Right lobe of liver (tissue), 4 donors: ENCODE measurements around the gene LARP7.

ENCODE experiments used
- POLR2A ChIP-seq: fragments of 450-650 bp; IDR thresholded peaks from one replicate; pipeline ENCODE4 v1.6.1; 2017; ENCODE audit warnings: antibody characterized with exemption, mild to moderate bottlenecking
- TF ChIP-seq, protein P1 (sequence below), 4 donors: fragments of 200-600 bp in 3 of 4; fragments of 450-650 bp in 1 of 4; IDR thresholded peaks; one replicate each; pipeline versions ENCODE4 v1.5.1 to v1.8.0; 2016 to 2022; ENCODE audit warnings: antibody characterized with exemption in 4 of 4, mild to moderate bottlenecking in 2 of 4
- donor health status: DM: no; HTN: no; CAD: no.
- donor health status: DM: no; HTN: no; CAD: no.
- donor health status: DM: no; HTN: yes; CAD: no.

DNA sequence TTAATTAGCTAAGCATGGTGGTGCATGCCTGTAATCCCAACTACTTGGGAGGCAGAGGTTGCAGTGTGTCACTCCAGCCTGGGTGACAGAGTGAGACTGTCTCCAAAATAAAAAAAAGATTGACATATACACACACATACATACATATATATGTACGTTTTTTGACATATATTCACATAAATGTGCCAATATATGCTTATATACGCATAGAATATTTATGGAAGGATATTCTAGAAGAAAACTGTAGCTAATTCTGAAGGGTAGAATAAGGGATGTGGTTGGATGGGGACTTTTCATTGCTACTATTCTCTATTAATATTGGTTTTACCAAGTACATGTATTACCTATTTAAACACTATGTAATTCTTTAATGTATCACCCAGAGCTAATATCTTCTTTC lies 20.0 kb upstream of the LARP7 start:
- TF ChIP-seq, protein P1, sequence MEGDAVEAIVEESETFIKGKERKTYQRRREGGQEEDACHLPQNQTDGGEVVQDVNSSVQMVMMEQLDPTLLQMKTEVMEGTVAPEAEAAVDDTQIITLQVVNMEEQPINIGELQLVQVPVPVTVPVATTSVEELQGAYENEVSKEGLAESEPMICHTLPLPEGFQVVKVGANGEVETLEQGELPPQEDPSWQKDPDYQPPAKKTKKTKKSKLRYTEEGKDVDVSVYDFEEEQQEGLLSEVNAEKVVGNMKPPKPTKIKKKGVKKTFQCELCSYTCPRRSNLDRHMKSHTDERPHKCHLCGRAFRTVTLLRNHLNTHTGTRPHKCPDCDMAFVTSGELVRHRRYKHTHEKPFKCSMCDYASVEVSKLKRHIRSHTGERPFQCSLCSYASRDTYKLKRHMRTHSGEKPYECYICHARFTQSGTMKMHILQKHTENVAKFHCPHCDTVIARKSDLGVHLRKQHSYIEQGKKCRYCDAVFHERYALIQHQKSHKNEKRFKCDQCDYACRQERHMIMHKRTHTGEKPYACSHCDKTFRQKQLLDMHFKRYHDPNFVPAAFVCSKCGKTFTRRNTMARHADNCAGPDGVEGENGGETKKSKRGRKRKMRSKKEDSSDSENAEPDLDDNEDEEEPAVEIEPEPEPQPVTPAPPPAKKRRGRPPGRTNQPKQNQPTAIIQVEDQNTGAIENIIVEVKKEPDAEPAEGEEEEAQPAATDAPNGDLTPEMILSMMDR (IDR thresholded peaks at IDR 0.05), result no peak
- TF ChIP-seq POLR2A, result no peak
